ENCODE data around the gene WDR37.

Gene WDR37

DNA sequence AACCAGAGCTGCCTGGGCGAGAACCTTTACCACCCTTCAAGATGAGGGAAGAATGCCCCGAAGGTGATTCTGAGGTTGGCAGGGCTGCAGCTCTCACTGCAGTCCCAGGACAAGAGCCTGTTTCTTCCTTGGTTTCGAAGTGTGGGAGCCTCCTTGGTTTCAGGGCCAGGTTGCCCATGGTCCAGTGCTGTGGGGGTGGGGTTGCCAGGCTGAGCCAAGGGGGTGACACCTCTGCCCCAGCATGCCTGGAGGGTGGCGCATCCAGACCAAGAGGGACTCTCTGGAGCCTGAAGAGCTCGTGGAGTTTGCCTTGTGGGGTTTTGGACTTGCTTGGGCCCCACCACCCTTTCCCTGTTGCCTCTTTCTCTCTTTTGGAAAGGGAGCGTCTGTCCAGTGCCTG, 41.3 kb downstream of the WDR37 start:
- Histone ChIP-seq H3K4me2 (ENCODE audit: low read length) (no peak overlapping the region), H3K27me3 (ENCODE audit: control insufficient read depth, low read length) (no peaks in the 10 kb centered on the region), H3K4me1 (ENCODE audit: control insufficient read depth, low read length) (no peaks in the 10 kb centered on the region), H4K20me1 (ENCODE audit: control insufficient read depth, insufficient read depth, low read depth, low read length) (no peaks in the 10 kb centered on the region), H3F3A (ENCODE audit: control insufficient read depth, insufficient read depth) (no peaks in the 10 kb centered on the region), H3K9me2 (replicated peaks; ENCODE audit: control insufficient read depth, low read length) (no peaks in the 10 kb centered on the region), H3K9me3 (ENCODE audit: control insufficient read depth, insufficient read depth, low read length) (no peaks in the 10 kb centered on the region), H3K36me3 (ENCODE audit: control insufficient read depth, low read length) (peaks cover 65% of the 10 kb centered on the region), H3K79me2 (ENCODE audit: control insufficient read depth, low read length) (no peaks in the 10 kb centered on the region), H3K27ac (ENCODE audit: low read depth, low read length) (no peak overlapping the region), H3K4me3 (ENCODE audit: low read length) (no peak overlapping the region)
- TF ChIP-seq, protein P1, sequence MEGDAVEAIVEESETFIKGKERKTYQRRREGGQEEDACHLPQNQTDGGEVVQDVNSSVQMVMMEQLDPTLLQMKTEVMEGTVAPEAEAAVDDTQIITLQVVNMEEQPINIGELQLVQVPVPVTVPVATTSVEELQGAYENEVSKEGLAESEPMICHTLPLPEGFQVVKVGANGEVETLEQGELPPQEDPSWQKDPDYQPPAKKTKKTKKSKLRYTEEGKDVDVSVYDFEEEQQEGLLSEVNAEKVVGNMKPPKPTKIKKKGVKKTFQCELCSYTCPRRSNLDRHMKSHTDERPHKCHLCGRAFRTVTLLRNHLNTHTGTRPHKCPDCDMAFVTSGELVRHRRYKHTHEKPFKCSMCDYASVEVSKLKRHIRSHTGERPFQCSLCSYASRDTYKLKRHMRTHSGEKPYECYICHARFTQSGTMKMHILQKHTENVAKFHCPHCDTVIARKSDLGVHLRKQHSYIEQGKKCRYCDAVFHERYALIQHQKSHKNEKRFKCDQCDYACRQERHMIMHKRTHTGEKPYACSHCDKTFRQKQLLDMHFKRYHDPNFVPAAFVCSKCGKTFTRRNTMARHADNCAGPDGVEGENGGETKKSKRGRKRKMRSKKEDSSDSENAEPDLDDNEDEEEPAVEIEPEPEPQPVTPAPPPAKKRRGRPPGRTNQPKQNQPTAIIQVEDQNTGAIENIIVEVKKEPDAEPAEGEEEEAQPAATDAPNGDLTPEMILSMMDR (IDR thresholded peaks at IDR 0.05; ENCODE audit: low read depth, low read length, poor library complexity, severe bottlenecking), result no peak
- TF ChIP-seq EZH2phosphoT487 (IDR thresholded peaks at IDR 0.05; ENCODE audit: borderline replicate concordance, low read length), result no peak

DNA sequence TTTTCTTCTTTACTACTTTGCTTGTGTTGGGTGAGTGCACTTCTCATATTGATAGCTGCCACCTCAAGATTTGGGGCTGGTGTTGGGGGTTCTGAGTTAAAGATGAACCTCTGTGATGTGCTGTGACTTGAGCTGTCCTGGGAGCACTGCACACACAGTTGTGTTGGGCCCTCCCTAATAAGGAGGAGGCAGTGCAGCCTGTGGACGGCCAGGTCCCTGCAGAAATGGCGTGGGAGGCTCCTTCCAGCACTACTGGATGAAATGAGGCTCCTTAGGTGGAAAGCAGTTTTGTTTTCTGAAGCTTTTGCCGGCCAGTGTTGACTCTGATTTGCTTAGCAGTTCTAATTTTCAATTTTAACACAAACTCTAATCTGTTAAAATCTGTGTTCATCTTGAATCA, 44.0 kb downstream of the WDR37 start:
- no peak overlapping the region for H3K4me3 ChIP-seq (ENCODE audit: low read length)
- no peak overlapping the region for H3K27ac ChIP-seq (ENCODE audit: low read depth, low read length)
- H3K36me3 ChIP-seq (ENCODE audit: control insufficient read depth, low read length), result peaks cover 65% of the 10 kb centered on the region
- no peaks in the 10 kb centered on the region for H4K20me1 ChIP-seq (ENCODE audit: control insufficient read depth, insufficient read depth, low read depth, low read length)
- TF ChIP-seq EZH2phosphoT487 (IDR thresholded peaks at IDR 0.05; ENCODE audit: borderline replicate concordance, low read length), result no peak
- no peaks in the 10 kb centered on the region for H3K79me2 ChIP-seq (ENCODE audit: control insufficient read depth, low read length)
- H3K27me3 ChIP-seq (ENCODE audit: control insufficient read depth, low read length), result no peaks in the 10 kb centered on the region
- H3K9me3 ChIP-seq (ENCODE audit: control insufficient read depth, insufficient read depth, low read length), result no peaks in the 10 kb centered on the region
- H3F3A ChIP-seq (ENCODE audit: control insufficient read depth, insufficient read depth), result no peaks in the 10 kb centered on the region
- no peaks in the 10 kb centered on the region for H3K9me2 ChIP-seq (replicated peaks; ENCODE audit: control insufficient read depth, low read length)
- H3K4me1 ChIP-seq (ENCODE audit: control insufficient read depth, low read length), result no peaks in the 10 kb centered on the region
- H3K4me2 ChIP-seq (ENCODE audit: low read length), result no peak overlapping the region

DNA sequence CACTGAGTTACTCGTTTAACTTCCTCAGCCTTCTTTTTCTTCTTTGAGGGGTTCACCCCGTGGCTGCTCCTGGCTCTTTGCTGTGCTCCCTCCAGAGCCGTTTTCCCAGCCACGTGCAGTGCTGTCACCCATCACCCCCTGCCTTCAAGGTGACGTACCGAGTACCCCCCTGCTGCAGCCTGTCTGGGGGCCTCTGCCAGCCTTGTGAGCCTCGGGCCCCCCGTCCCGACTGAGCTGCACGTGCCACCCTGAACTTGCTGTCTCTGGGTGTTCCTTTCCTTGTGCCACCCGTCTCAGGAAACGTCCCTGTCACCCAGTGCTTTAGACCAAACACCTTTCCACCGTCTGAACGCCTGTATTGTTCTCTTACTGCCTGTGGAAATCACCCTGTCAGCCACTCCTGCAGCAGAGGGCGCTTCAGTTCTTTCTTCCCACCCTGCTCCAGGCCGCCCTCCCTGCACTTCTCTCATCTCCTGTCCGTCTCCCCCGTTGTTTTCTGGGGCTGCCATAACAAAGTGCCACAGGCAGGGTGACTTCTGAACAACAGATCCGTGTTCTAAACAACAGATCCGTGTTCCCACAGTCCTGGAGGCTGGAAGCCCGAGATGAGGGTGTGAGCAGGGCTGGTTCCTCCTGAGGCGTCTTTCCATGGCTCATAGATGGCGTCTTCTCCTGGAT, 44.6 kb downstream of the WDR37 start:
- no peaks in the 10 kb centered on the region for H3K9me2 ChIP-seq (replicated peaks; ENCODE audit: control insufficient read depth, low read length)
- H3K4me1 ChIP-seq (ENCODE audit: control insufficient read depth, low read length), result no peaks in the 10 kb centered on the region
- H4K20me1 ChIP-seq (ENCODE audit: control insufficient read depth, insufficient read depth, low read depth, low read length), result no peaks in the 10 kb centered on the region
- TF ChIP-seq, protein P1 (IDR thresholded peaks at IDR 0.05; ENCODE audit: low read depth, low read length, poor library complexity, severe bottlenecking), result peak; percentile 14
- no peak for TF ChIP-seq EZH2phosphoT487 (IDR thresholded peaks at IDR 0.05; ENCODE audit: borderline replicate concordance, low read length)
- no peaks in the 10 kb centered on the region for H3F3A ChIP-seq (ENCODE audit: control insufficient read depth, insufficient read depth)
- H3K27me3 ChIP-seq (ENCODE audit: control insufficient read depth, low read length), result no peaks in the 10 kb centered on the region
- H3K36me3 ChIP-seq (ENCODE audit: control insufficient read depth, low read length), result peaks cover 64% of the 10 kb centered on the region
- H3K4me2 ChIP-seq (ENCODE audit: low read length), result no peak overlapping the region
- H3K27ac ChIP-seq (ENCODE audit: low read depth, low read length), result no peak overlapping the region
- no peak overlapping the region for H3K4me3 ChIP-seq (ENCODE audit: low read length)
- no peaks in the 10 kb centered on the region for H3K9me3 ChIP-seq (ENCODE audit: control insufficient read depth, insufficient read depth, low read length)
- no peaks in the 10 kb centered on the region for H3K79me2 ChIP-seq (ENCODE audit: control insufficient read depth, low read length)

DNA sequence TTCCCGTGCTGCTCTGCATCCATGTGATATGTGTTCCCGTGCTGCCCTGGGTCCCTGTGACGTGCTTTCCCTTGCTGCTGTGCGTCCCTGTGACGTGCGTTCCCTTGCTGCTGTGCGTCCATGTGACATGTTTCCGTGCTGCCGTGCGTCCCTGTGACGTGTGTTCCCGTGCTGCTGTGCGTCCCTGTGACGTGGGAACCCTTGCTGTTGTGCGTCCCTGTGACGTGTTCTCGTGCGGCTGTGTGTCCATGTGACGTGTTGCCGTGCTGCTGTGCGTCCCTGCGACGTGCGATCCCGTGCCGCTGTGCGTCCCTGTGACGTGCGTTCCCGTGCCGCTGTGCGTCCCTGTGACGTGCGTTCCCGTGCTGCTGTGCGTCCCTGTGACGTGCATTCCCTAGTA, 45.8 kb downstream of the WDR37 start:
- Histone ChIP-seq H3K79me2 (ENCODE audit: control insufficient read depth, low read length) (no peaks in the 10 kb centered on the region), H3K36me3 (ENCODE audit: control insufficient read depth, low read length) (peaks cover 63% of the 10 kb centered on the region), H3K4me2 (ENCODE audit: low read length) (no peak overlapping the region), H4K20me1 (ENCODE audit: control insufficient read depth, insufficient read depth, low read depth, low read length) (no peaks in the 10 kb centered on the region), H3K27me3 (ENCODE audit: control insufficient read depth, low read length) (no peaks in the 10 kb centered on the region), H3K9me3 (ENCODE audit: control insufficient read depth, insufficient read depth, low read length) (no peaks in the 10 kb centered on the region), H3K4me1 (ENCODE audit: control insufficient read depth, low read length) (no peaks in the 10 kb centered on the region), H3F3A (ENCODE audit: control insufficient read depth, insufficient read depth) (no peaks in the 10 kb centered on the region), H3K9me2 (replicated peaks; ENCODE audit: control insufficient read depth, low read length) (no peaks in the 10 kb centered on the region), H3K27ac (ENCODE audit: low read depth, low read length) (no peak overlapping the region), H3K4me3 (ENCODE audit: low read length) (no peak overlapping the region)
- no peak for TF ChIP-seq EZH2phosphoT487 (IDR thresholded peaks at IDR 0.05; ENCODE audit: borderline replicate concordance, low read length)
- TF ChIP-seq, protein P1 (IDR thresholded peaks at IDR 0.05; ENCODE audit: low read depth, low read length, poor library complexity, severe bottlenecking), result no peak

Measured in DOHH2 (cell line).